Measurements from ENCODE around the gene RFX7.

The RFX7 gene

DNA sequence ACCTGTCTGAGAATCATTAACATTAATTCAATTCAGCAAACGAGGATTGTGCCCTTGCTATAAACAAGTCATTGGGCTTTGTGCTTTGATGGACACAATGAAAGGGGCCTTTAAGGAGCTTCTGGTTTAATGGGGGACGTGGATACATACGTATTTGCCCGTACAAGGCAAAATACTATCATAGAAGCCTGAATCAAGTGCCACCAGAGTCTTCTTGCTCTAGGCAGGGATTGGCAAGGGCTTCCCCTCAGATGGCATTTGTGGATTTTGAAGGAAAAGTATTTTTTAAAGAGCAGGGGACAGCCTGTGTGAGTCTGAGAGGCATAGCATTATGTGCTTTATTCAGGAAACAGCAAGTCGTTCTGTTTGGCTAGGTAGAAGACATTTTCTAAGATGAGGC is 166.6 kb downstream of the RFX7 start:
- H3K18ac ChIP-seq (ENCODE audit: low read length), result no peak overlapping the region
- no peak overlapping the region for H3K9ac ChIP-seq (ENCODE audit: low read length)
- no peak overlapping the region for H3K4me2 ChIP-seq (ENCODE audit: low read length)
- no CpG with 5 or more reads among the region's 5 CpGs for WGBS (ENCODE audit: extremely low coverage, insufficient coverage, low lambda C conversion rate)
- no peaks in the 10 kb centered on the region for H3K27me3 ChIP-seq (ENCODE audit: insufficient read depth, low read length, poor library complexity)
- no peaks in the 10 kb centered on the region for H3K36me3 ChIP-seq (ENCODE audit: control insufficient read depth, insufficient read depth, low read length)
- H3K79me2 ChIP-seq (ENCODE audit: control insufficient read depth, insufficient read depth, low read length), result no peaks in the 10 kb centered on the region
- no peak overlapping the region for H2BK5ac ChIP-seq (ENCODE audit: low read length)
- no peak overlapping the region for H2BK15ac ChIP-seq (replicated peaks; ENCODE audit: low read depth)
- H3K4me3 ChIP-seq (ENCODE audit: low read length), result no peak overlapping the region
- H3K23ac ChIP-seq (ENCODE audit: low read length), result no peak overlapping the region
- no peak overlapping the region for H4K5ac ChIP-seq (ENCODE audit: low read length)
- H2BK120ac ChIP-seq (ENCODE audit: low read depth, low read length), result no peak overlapping the region
- H3K4me1 ChIP-seq (ENCODE audit: control insufficient read depth, low read depth, low read length), result no peaks in the 10 kb centered on the region
- no peak for DNase-seq
- H4K8ac ChIP-seq (ENCODE audit: low read depth, low read length), result no peak overlapping the region
- no peak overlapping the region for H2AK5ac ChIP-seq (ENCODE audit: low read length)
- no peak overlapping the region for H3K56ac ChIP-seq (ENCODE audit: low read length)
- no peaks in the 10 kb centered on the region for H3K79me1 ChIP-seq (ENCODE audit: low read length)
- no peak overlapping the region for H3K4ac ChIP-seq (ENCODE audit: low read depth, low read length)
- H3K27ac ChIP-seq (ENCODE audit: low read depth, low read length), result no peak overlapping the region

DNA sequence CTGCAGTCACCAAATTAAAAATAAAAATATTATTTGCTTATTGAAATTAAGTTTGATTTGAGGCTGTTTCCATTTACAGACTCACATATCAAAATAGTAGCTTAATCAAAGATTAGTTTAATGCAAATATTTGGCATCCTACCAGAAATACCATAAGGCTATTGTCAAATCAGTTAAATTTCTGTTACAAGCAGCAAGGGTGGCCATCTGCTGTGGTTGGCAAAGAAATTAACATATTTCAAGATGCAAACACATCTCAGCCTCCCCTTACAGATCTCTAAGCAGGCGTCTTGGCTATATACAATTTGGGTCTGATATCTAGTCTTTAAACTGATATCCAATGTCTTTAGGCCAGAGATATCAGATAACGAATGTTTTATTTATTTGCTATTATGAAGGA is 167.0 kb downstream of the RFX7 start:
- Histone ChIP-seq H2BK5ac (ENCODE audit: low read length) (no peak overlapping the region), H3K9ac (ENCODE audit: low read length) (no peak overlapping the region)
- WGBS (ENCODE audit: extremely low coverage, insufficient coverage, low lambda C conversion rate), result no CpG with 5 or more reads among the region's 2 CpGs

GRCh38 chr15:56074481-56075265 is 169.0 kb downstream of the RFX7 start:
- no peak overlapping the region for H3K4me2 ChIP-seq (ENCODE audit: low read length)
- no CpG with 5 or more reads among the region's 5 CpGs for WGBS (ENCODE audit: extremely low coverage, insufficient coverage, low lambda C conversion rate)
- no peaks in the 10 kb centered on the region for H3K79me2 ChIP-seq (ENCODE audit: control insufficient read depth, insufficient read depth, low read length)
- H3K18ac ChIP-seq (ENCODE audit: low read length), result no peak overlapping the region
- no peak overlapping the region for H2BK15ac ChIP-seq (replicated peaks; ENCODE audit: low read depth)
- H3K4ac ChIP-seq (ENCODE audit: low read depth, low read length), result no peak overlapping the region
- no peak overlapping the region for H2BK5ac ChIP-seq (ENCODE audit: low read length)
- H3K36me3 ChIP-seq (ENCODE audit: control insufficient read depth, insufficient read depth, low read length), result no peaks in the 10 kb centered on the region
- H2AK5ac ChIP-seq (ENCODE audit: low read length), result no peak overlapping the region
- H3K56ac ChIP-seq (ENCODE audit: low read length), result no peak overlapping the region
- no peak overlapping the region for H3K4me3 ChIP-seq (ENCODE audit: low read length)
- H3K23ac ChIP-seq (ENCODE audit: low read length), result no peak overlapping the region
- no peak overlapping the region for H3K9ac ChIP-seq (ENCODE audit: low read length)
- no peak overlapping the region for H4K8ac ChIP-seq (ENCODE audit: low read depth, low read length)
- H4K5ac ChIP-seq (ENCODE audit: low read length), result no peak overlapping the region
- DNase-seq, result no peak
- no peaks in the 10 kb centered on the region for H3K27me3 ChIP-seq (ENCODE audit: insufficient read depth, low read length, poor library complexity)
- H2BK120ac ChIP-seq (ENCODE audit: low read depth, low read length), result no peak overlapping the region
- H3K27ac ChIP-seq (ENCODE audit: low read depth, low read length), result no peak overlapping the region
- H3K4me1 ChIP-seq (ENCODE audit: control insufficient read depth, low read depth, low read length), result no peaks in the 10 kb centered on the region
- H3K79me1 ChIP-seq (ENCODE audit: low read length), result no peaks in the 10 kb centered on the region

More for the DNA sequence above, 167.0 kb downstream of the RFX7 start:
- no peak overlapping the region for H3K4me2 ChIP-seq (ENCODE audit: low read length)
- no peak overlapping the region for H3K27ac ChIP-seq (ENCODE audit: low read depth, low read length)
- H2AK5ac ChIP-seq (ENCODE audit: low read length), result no peak overlapping the region
- H3K18ac ChIP-seq (ENCODE audit: low read length), result no peak overlapping the region
- H3K4me1 ChIP-seq (ENCODE audit: control insufficient read depth, low read depth, low read length), result no peaks in the 10 kb centered on the region
- no peak overlapping the region for H4K8ac ChIP-seq (ENCODE audit: low read depth, low read length)
- no peak overlapping the region for H3K23ac ChIP-seq (ENCODE audit: low read length)
- H2BK120ac ChIP-seq (ENCODE audit: low read depth, low read length), result no peak overlapping the region
- H3K79me2 ChIP-seq (ENCODE audit: control insufficient read depth, insufficient read depth, low read length), result no peaks in the 10 kb centered on the region
- no peaks in the 10 kb centered on the region for H3K79me1 ChIP-seq (ENCODE audit: low read length)
- H2BK15ac ChIP-seq (replicated peaks; ENCODE audit: low read depth), result no peak overlapping the region
- no peak overlapping the region for H4K5ac ChIP-seq (ENCODE audit: low read length)
- no peaks in the 10 kb centered on the region for H3K36me3 ChIP-seq (ENCODE audit: control insufficient read depth, insufficient read depth, low read length)
- no peak overlapping the region for H3K56ac ChIP-seq (ENCODE audit: low read length)
- no peak overlapping the region for H3K4ac ChIP-seq (ENCODE audit: low read depth, low read length)
- H3K27me3 ChIP-seq (ENCODE audit: insufficient read depth, low read length, poor library complexity), result no peaks in the 10 kb centered on the region
- H3K4me3 ChIP-seq (ENCODE audit: low read length), result no peak overlapping the region
- no peak for DNase-seq

DNA sequence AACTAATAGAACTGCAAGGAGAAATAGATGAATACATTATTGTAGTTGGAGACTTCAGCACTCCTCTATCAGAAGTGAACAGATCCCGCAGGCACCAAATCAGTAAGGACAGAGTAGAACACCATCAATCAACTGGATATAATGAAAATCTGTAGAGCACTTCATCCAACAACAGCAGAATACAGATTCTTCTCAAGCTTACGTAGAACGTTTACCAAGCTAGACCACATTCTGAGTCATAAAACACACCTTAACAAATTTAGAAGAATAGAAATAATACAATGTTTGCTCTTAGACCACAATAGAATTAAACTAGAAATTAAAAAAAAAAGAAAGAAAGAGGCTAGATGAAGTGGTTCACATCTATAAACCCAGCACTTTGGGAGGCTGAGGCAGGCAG is 179.5 kb downstream of the RFX7 start:
- H2AK5ac ChIP-seq (ENCODE audit: low read length), result no peak overlapping the region
- no peak for DNase-seq
- H3K36me3 ChIP-seq (ENCODE audit: control insufficient read depth, insufficient read depth, low read length), result no peaks in the 10 kb centered on the region
- H3K79me1 ChIP-seq (ENCODE audit: low read length), result no peaks in the 10 kb centered on the region
- H3K4me1 ChIP-seq (ENCODE audit: control insufficient read depth, low read depth, low read length), result no peaks in the 10 kb centered on the region
- H3K79me2 ChIP-seq (ENCODE audit: control insufficient read depth, insufficient read depth, low read length), result no peaks in the 10 kb centered on the region
- H3K9ac ChIP-seq (ENCODE audit: low read length), result no peak overlapping the region
- WGBS (ENCODE audit: extremely low coverage, insufficient coverage, low lambda C conversion rate), result no CpG with 5 or more reads among the region's 3 CpGs
- H4K8ac ChIP-seq (ENCODE audit: low read depth, low read length), result no peak overlapping the region
- no peak overlapping the region for H2BK120ac ChIP-seq (ENCODE audit: low read depth, low read length)
- no peak overlapping the region for H2BK15ac ChIP-seq (replicated peaks; ENCODE audit: low read depth)
- H4K5ac ChIP-seq (ENCODE audit: low read length), result no peak overlapping the region
- no peak overlapping the region for H3K4me2 ChIP-seq (ENCODE audit: low read length)
- H3K23ac ChIP-seq (ENCODE audit: low read length), result no peak overlapping the region
- H3K18ac ChIP-seq (ENCODE audit: low read length), result no peak overlapping the region
- no peaks in the 10 kb centered on the region for H3K27me3 ChIP-seq (ENCODE audit: insufficient read depth, low read length, poor library complexity)
- H3K56ac ChIP-seq (ENCODE audit: low read length), result no peak overlapping the region
- H2BK5ac ChIP-seq (ENCODE audit: low read length), result no peak overlapping the region
- H3K27ac ChIP-seq (ENCODE audit: low read depth, low read length), result no peak overlapping the region
- no peak overlapping the region for H3K4ac ChIP-seq (ENCODE audit: low read depth, low read length)
- H3K4me3 ChIP-seq (ENCODE audit: low read length), result no peak overlapping the region

GRCh38 chr15:56059716-56060115 is 184.0 kb downstream of the RFX7 start:
- Histone ChIP-seq H2BK5ac (ENCODE audit: low read length) (no peak overlapping the region), H2BK15ac (replicated peaks; ENCODE audit: low read depth) (no peak overlapping the region), H3K36me3 (ENCODE audit: control insufficient read depth, insufficient read depth, low read length) (no peaks in the 10 kb centered on the region), H3K9ac (ENCODE audit: low read length) (no peak overlapping the region), H3K4me1 (ENCODE audit: control insufficient read depth, low read depth, low read length) (no peaks in the 10 kb centered on the region), H3K27me3 (ENCODE audit: insufficient read depth, low read length, poor library complexity) (no peaks in the 10 kb centered on the region), H3K27ac (ENCODE audit: low read depth, low read length) (no peak overlapping the region), H3K4me2 (ENCODE audit: low read length) (no peak overlapping the region), H2AK5ac (ENCODE audit: low read length) (no peak overlapping the region), H3K23ac (ENCODE audit: low read length) (no peak overlapping the region), H3K79me2 (ENCODE audit: control insufficient read depth, insufficient read depth, low read length) (no peaks in the 10 kb centered on the region), H2BK120ac (ENCODE audit: low read depth, low read length) (no peak overlapping the region), H3K56ac (ENCODE audit: low read length) (no peak overlapping the region), H4K5ac (ENCODE audit: low read length) (no peak overlapping the region), H3K18ac (ENCODE audit: low read length) (no peak overlapping the region), H3K4me3 (ENCODE audit: low read length) (no peak overlapping the region), H3K79me1 (ENCODE audit: low read length) (no peaks in the 10 kb centered on the region), H3K4ac (ENCODE audit: low read depth, low read length) (no peak overlapping the region), H4K8ac (ENCODE audit: low read depth, low read length) (no peak overlapping the region)
- WGBS (ENCODE audit: extremely low coverage, insufficient coverage, low lambda C conversion rate), result no CpG with 5 or more reads among the region's 2 CpGs
- no peak for DNase-seq

GRCh38 chr15:56058986-56059385 is 184.7 kb downstream of the RFX7 start:
- H3K4ac ChIP-seq (ENCODE audit: low read depth, low read length), result no peak overlapping the region
- H3K9ac ChIP-seq (ENCODE audit: low read length), result no peak overlapping the region
- no CpG with 5 or more reads among the region's 2 CpGs for WGBS (ENCODE audit: extremely low coverage, insufficient coverage, low lambda C conversion rate)
- H3K27ac ChIP-seq (ENCODE audit: low read depth, low read length), result no peak overlapping the region
- no peaks in the 10 kb centered on the region for H3K79me1 ChIP-seq (ENCODE audit: low read length)
- no peaks in the 10 kb centered on the region for H3K4me1 ChIP-seq (ENCODE audit: control insufficient read depth, low read depth, low read length)
- H3K79me2 ChIP-seq (ENCODE audit: control insufficient read depth, insufficient read depth, low read length), result no peaks in the 10 kb centered on the region
- no peak overlapping the region for H3K4me2 ChIP-seq (ENCODE audit: low read length)
- H2BK5ac ChIP-seq (ENCODE audit: low read length), result no peak overlapping the region
- no peak overlapping the region for H2BK120ac ChIP-seq (ENCODE audit: low read depth, low read length)
- H3K18ac ChIP-seq (ENCODE audit: low read length), result no peak overlapping the region
- no peaks in the 10 kb centered on the region for H3K36me3 ChIP-seq (ENCODE audit: control insufficient read depth, insufficient read depth, low read length)
- no peak overlapping the region for H4K5ac ChIP-seq (ENCODE audit: low read length)
- no peak overlapping the region for H3K4me3 ChIP-seq (ENCODE audit: low read length)
- no peak overlapping the region for H4K8ac ChIP-seq (ENCODE audit: low read depth, low read length)
- no peak overlapping the region for H2AK5ac ChIP-seq (ENCODE audit: low read length)
- no peak overlapping the region for H2BK15ac ChIP-seq (replicated peaks; ENCODE audit: low read depth)
- DNase-seq, result no peak
- no peak overlapping the region for H3K23ac ChIP-seq (ENCODE audit: low read length)
- H3K56ac ChIP-seq (ENCODE audit: low read length), result no peak overlapping the region
- H3K27me3 ChIP-seq (ENCODE audit: insufficient read depth, low read length, poor library complexity), result no peaks in the 10 kb centered on the region
